Renal cortical epithelial cell (primary cell): Measurements from ENCODE around the gene FGFR2. TPM values are rescaled to one million over a fixed set of nuclear protein-coding genes. Genes with fewer than 3 reads are reported as not detected.

Experiments used
- DNase-seq: peaks from one replicate; pipeline ENCODE4 v3.0.0-alpha.2; 2011; ENCODE audit warnings: low read depth
- total RNA-seq: library from RNA; depleted of rRNA; stranded (reverse); fragments of >200 nt; gene quantifications from 2 replicates; pipeline ENCODE4 v1.2.3, GENCODE V29; 2014

FGFR2 gene
- total RNA-seq, 1 donor from 2014 or later: 50.3 TPM

- no peak for DNase-seq
Observed at GRCh38 chr10:121494296-121494695, 103.9 kb downstream of the FGFR2 start.

- no peak for DNase-seq
Observed at GRCh38 chr10:121493521-121493920, 104.7 kb downstream of the FGFR2 start.

- no peak for DNase-seq
Observed at GRCh38 chr10:121490871-121491519, 107.2 kb downstream of the FGFR2 start.

GRCh38 chr10:121485436-121486139, 112.7 kb downstream of the FGFR2 start:
- no peak for DNase-seq

- DNase-seq: no peak
Observed at GRCh38 chr10:121484816-121485215, 113.4 kb downstream of the FGFR2 start.

GRCh38 chr10:121484401-121484800, 113.8 kb downstream of the FGFR2 start:
- no peak for DNase-seq

GRCh38 chr10:121481180-121481579, 117.1 kb downstream of the FGFR2 start:
- DNase-seq: no peak

GRCh38 chr10:121478556-121478955, 119.7 kb downstream of the FGFR2 start:
- DNase-seq: no peak

- peak; percentile 19 for DNase-seq
Observed at GRCh38 chr10:121469797-121470606, 128.2 kb downstream of the FGFR2 start.

- DNase-seq: no peak
Observed at GRCh38 chr10:121468726-121469125, 129.5 kb downstream of the FGFR2 start.

GRCh38 chr10:121466424-121466823, 131.8 kb downstream of the FGFR2 start:
- DNase-seq: no peak

GRCh38 chr10:121465215-121465614, 133.0 kb downstream of the FGFR2 start:
- no peak for DNase-seq

GRCh38 chr10:121464517-121464916, 133.7 kb downstream of the FGFR2 start:
- DNase-seq: no peak

GRCh38 chr10:121462955-121463354, 135.3 kb downstream of the FGFR2 start:
- DNase-seq: no peak

GRCh38 chr10:121462281-121462680, 136.0 kb downstream of the FGFR2 start:
- DNase-seq: no peak

GRCh38 chr10:121461307-121461706, 136.9 kb downstream of the FGFR2 start:
- no peak for DNase-seq

GRCh38 chr10:121460733-121461132, 137.5 kb downstream of the FGFR2 start:
- peak; percentile 15 for DNase-seq

GRCh38 chr10:121459622-121460453, 138.4 kb downstream of the FGFR2 start:
- DNase-seq: peak; percentile 78

- DNase-seq: no peak
Observed at GRCh38 chr10:121459279-121459621, 139.0 kb downstream of the FGFR2 start.

GRCh38 chr10:121457729-121458128, 140.5 kb downstream of the FGFR2 start:
- no peak for DNase-seq

GRCh38 chr10:121455377-121455776, 142.9 kb downstream of the FGFR2 start:
- DNase-seq: no peak

- no peak for DNase-seq
Observed at GRCh38 chr10:121454781-121455180, 143.5 kb downstream of the FGFR2 start.
